ENCODE data around the gene SNX18.
"Not testable (repeated sequence)": the region's sequence is repeated elsewhere in the genome, so short reads cannot be mapped to it uniquely, and the experiment has no call there.

The SNX18 gene

GRCh38 chr5:54517512-54518145 is at the start of gene SNX18:
TSS of gene SNX18 (plus strand) at chr5:54517759. CDS start at chr5:54517953, 194 bp downstream.
- FAIRE-seq (no peak), DNase-seq (ENCODE audit: insufficient read length, low spot score) (peak; percentile 94)

GRCh38 chr5:54469622-54470021 is 47.9 kb upstream of the SNX18 start:
- FAIRE-seq (peak; percentile 78), DNase-seq (ENCODE audit: insufficient read length, low spot score) (peak; percentile 16)

GRCh38 chr5:54470128-54470527 is 47.4 kb upstream of the SNX18 start:
- DNase-seq (ENCODE audit: insufficient read length, low spot score) (no peak), FAIRE-seq (no peak)

GRCh38 chr5:54470677-54471076 is 46.9 kb upstream of the SNX18 start:
- no peak for DNase-seq (ENCODE audit: insufficient read length, low spot score)
- no peak for FAIRE-seq

- no peak for DNase-seq (ENCODE audit: insufficient read length, low spot score)
- no peak for FAIRE-seq
Measured at GRCh38 chr5:54471398-54471797, 46.2 kb upstream of the SNX18 start.

- DNase-seq (ENCODE audit: insufficient read length, low spot score) (no peak), FAIRE-seq (no peak)
Measured at GRCh38 chr5:54476682-54477081, 40.9 kb upstream of the SNX18 start.

GRCh38 chr5:54477941-54478478 is 39.5 kb upstream of the SNX18 start:
- no peak for DNase-seq (ENCODE audit: insufficient read length, low spot score)
- FAIRE-seq: no peak

- DNase-seq (ENCODE audit: insufficient read length, low spot score) (no peak), FAIRE-seq (no peak)
Measured at GRCh38 chr5:54480296-54480695, 37.3 kb upstream of the SNX18 start.

- DNase-seq (ENCODE audit: insufficient read length, low spot score): no peak
- FAIRE-seq: no peak
Measured at GRCh38 chr5:54484219-54484894, 33.2 kb upstream of the SNX18 start.

GRCh38 chr5:54485659-54486058 is 31.9 kb upstream of the SNX18 start:
- not testable (repeated sequence) for FAIRE-seq; DNase-seq (ENCODE audit: insufficient read length, low spot score)

GRCh38 chr5:54489648-54489979 is 27.9 kb upstream of the SNX18 start:
- not testable (repeated sequence) for DNase-seq (ENCODE audit: insufficient read length, low spot score); FAIRE-seq

- DNase-seq (ENCODE audit: insufficient read length, low spot score) (no peak), FAIRE-seq (no peak)
Measured at GRCh38 chr5:54491326-54491725, 26.2 kb upstream of the SNX18 start.

GRCh38 chr5:54492178-54492577 is 25.4 kb upstream of the SNX18 start:
- FAIRE-seq (no peak), DNase-seq (ENCODE audit: insufficient read length, low spot score) (no peak)

GRCh38 chr5:54495027-54495426 is 22.5 kb upstream of the SNX18 start:
- DNase-seq (ENCODE audit: insufficient read length, low spot score) (no peak), FAIRE-seq (no peak)

- FAIRE-seq: no peak
- no peak for DNase-seq (ENCODE audit: insufficient read length, low spot score)
Measured at GRCh38 chr5:54514291-54514690, 3.3 kb upstream of the SNX18 start.

- no peak for FAIRE-seq
- no peak for DNase-seq (ENCODE audit: insufficient read length, low spot score)
Measured at GRCh38 chr5:54514841-54515432, 2.6 kb upstream of the SNX18 start.

GRCh38 chr5:54515634-54516033 is 1.9 kb upstream of the SNX18 start:
- FAIRE-seq (no peak), DNase-seq (ENCODE audit: insufficient read length, low spot score) (no peak)

GRCh38 chr5:54516051-54516655 is 1.4 kb upstream of the SNX18 start:
- FAIRE-seq: no peak
- DNase-seq (ENCODE audit: insufficient read length, low spot score): no peak

GRCh38 chr5:54517174-54517511 is 416 bp upstream of the SNX18 start:
- FAIRE-seq (no peak), DNase-seq (ENCODE audit: insufficient read length, low spot score) (no peak)

- FAIRE-seq: no peak
- DNase-seq (ENCODE audit: insufficient read length, low spot score): peak; percentile 25
Measured at GRCh38 chr5:54518146-54518817, 723 bp downstream of the SNX18 start.
